ENCODE results near the gene FCAMR.

FCAMR gene

DNA sequence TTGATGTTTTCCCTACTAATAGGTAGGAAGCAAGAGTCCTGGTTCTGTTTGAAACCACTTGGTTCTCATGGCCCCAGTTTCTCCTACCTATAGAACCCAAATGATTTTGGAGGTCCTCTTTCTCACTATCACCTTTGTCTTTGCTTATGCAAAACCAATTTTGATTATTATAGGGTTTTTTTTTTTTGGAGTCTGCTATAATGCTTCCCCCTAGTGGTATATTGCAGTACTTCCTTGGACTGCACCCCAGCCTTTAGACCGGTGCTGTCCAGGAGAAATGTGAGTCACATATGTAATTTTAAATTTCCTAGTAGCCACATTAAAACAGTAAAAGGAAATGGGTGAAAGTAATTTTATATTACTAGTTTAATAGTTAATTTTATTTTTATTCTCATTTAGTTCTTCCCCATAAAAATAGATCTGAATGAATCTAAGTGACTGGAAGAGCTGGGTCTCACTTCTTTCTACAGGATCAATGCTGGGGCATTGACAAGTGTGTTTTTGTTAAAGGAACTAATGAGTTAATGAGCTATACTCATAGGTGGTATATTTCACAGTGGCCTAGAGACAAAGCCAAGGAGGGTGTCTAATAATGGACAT, 59.1 kb downstream of the FCAMR start:
- no peak for DNase-seq (ENCODE audit: low read depth, low spot score)

GRCh38 chr1:206909883-206910318, 60.4 kb downstream of the FCAMR start:
- no peak for DNase-seq (ENCODE audit: low read depth, low spot score)

- peak; percentile 65 for DNase-seq (ENCODE audit: low read depth, low spot score)
These were observed 60.9 kb downstream of the FCAMR start for GRCh38 chr1:206909161-206909882.

GRCh38 chr1:206908038-206908437, 62.2 kb downstream of the FCAMR start:
- no peak for DNase-seq (ENCODE audit: low read depth, low spot score)

Data from ELF-1 (cell line).